Osteoblast (primary cell): Measurements from ENCODE around the gene TTC39B. TPM values are rescaled to one million over a fixed set of nuclear protein-coding genes. Genes with fewer than 3 reads are reported as not detected.
A peak's percentile ranks its signal among the peaks of the same experiment; 100 is the strongest.

Experiments
- DNase-seq: peaks from one replicate; pipeline ENCODE4 v3.0.0; 2011; ENCODE audit warnings: low spot score, mixed read lengths; ENCODE audit not compliant: insufficient read length; ENCODE audit errors: missing footprints
- H2AFZ ChIP-seq: 2 replicates; pipeline ENCODE4 v1.6.0; 2011; ENCODE audit warnings: mild to moderate bottlenecking, low read length
- H3K27ac ChIP-seq: 2 replicates; pipeline ENCODE4 v1.5.1; 2011; ENCODE audit warnings: mild to moderate bottlenecking, low read depth, low read length, moderate library complexity
- H3K27me3 ChIP-seq: 2 replicates; pipeline ENCODE4 v1.6.0; 2012; ENCODE audit warnings: mild to moderate bottlenecking, control low read depth, inconsistent platforms, low read length, moderate library complexity; ENCODE audit not compliant: insufficient read depth
- H3K36me3 ChIP-seq: 2 replicates; pipeline ENCODE4 v1.5.1; 2011; ENCODE audit warnings: mild to moderate bottlenecking, low read length, control low read depth, moderate library complexity; ENCODE audit not compliant: insufficient read depth
- H3K4me1 ChIP-seq: 2 replicates; pipeline ENCODE4 v1.5.1; 2011; ENCODE audit warnings: mild to moderate bottlenecking, low read length, control low read depth, moderate library complexity; ENCODE audit not compliant: insufficient read depth
- H3K4me2 ChIP-seq: 2 replicates; pipeline ENCODE4 v1.6.0; 2011; ENCODE audit warnings: mild to moderate bottlenecking, low read length; ENCODE audit not compliant: insufficient read depth
- H3K4me3 ChIP-seq: fragments of 200-600 bp; sonication (generic); 3 replicates; pipeline ENCODE4 v1.5.1; 2012; ENCODE audit warnings: mild to moderate bottlenecking, low read length, inconsistent platforms; ENCODE audit not compliant: insufficient read depth
- H3K79me2 ChIP-seq: 2 replicates; pipeline ENCODE4 v1.6.0; 2012; ENCODE audit warnings: mild to moderate bottlenecking, low read length, control low read depth, inconsistent platforms; ENCODE audit not compliant: insufficient read depth
- H3K9me3 ChIP-seq: 2 replicates; pipeline ENCODE4 v1.5.1; 2011; ENCODE audit warnings: low read depth, low read length, control low read depth
- H4K20me1 ChIP-seq: 2 replicates; pipeline ENCODE4 v1.6.0; 2012; ENCODE audit warnings: mild to moderate bottlenecking, low read length, control low read depth; ENCODE audit not compliant: insufficient read depth
- total RNA-seq: library from RNA; depleted of rRNA; stranded (reverse); fragments of >200 nt; gene quantifications from 2 replicates; pipeline ENCODE4 v1.2.3, GENCODE V29; 2012
- TF ChIP-seq, protein P1 (sequence below): IDR thresholded peaks from 2 replicates; pipeline ENCODE4 v1.5.1; 2011; ENCODE audit warnings: mild to moderate bottlenecking, low read depth, low read length, moderate library complexity; ENCODE audit errors: extremely low read depth

TTC39B gene
- total RNA-seq, 1 donor: 18.5 TPM

DNA sequence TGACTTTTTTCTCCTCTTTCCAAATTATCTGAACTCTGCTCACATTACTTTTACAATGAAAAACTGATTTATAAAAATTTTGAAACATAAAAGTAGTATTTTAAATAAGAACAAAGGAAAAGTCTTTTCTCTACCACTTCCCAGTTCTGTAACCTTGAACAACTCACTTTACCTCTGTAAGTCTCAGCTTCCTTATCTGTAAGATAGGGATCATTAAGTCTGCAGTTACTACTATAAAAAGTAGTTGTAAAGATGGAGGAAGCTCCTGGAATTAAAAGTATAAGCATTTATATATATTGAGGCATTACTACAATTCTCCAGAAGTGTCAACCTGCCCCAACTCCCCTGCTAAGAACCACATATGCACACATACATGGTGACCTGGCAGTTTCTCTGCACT, 88.0 kb downstream of the TTC39B start:
- Histone ChIP-seq H3K4me2 (no peak overlapping the region), H4K20me1 (no peaks in the 10 kb centered on the region), H3K36me3 (no peaks in the 10 kb centered on the region), H3K27ac (no peak overlapping the region), H3K27me3 (no peaks in the 10 kb centered on the region), H2AFZ (no peak overlapping the region), H3K79me2 (no peaks in the 10 kb centered on the region), H3K4me3 (no peak overlapping the region), H3K4me1 (peaks cover 10% of the 10 kb centered on the region), H3K9me3 (no peaks in the 10 kb centered on the region)
- TF ChIP-seq, protein P1, sequence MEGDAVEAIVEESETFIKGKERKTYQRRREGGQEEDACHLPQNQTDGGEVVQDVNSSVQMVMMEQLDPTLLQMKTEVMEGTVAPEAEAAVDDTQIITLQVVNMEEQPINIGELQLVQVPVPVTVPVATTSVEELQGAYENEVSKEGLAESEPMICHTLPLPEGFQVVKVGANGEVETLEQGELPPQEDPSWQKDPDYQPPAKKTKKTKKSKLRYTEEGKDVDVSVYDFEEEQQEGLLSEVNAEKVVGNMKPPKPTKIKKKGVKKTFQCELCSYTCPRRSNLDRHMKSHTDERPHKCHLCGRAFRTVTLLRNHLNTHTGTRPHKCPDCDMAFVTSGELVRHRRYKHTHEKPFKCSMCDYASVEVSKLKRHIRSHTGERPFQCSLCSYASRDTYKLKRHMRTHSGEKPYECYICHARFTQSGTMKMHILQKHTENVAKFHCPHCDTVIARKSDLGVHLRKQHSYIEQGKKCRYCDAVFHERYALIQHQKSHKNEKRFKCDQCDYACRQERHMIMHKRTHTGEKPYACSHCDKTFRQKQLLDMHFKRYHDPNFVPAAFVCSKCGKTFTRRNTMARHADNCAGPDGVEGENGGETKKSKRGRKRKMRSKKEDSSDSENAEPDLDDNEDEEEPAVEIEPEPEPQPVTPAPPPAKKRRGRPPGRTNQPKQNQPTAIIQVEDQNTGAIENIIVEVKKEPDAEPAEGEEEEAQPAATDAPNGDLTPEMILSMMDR: no peak
- DNase-seq: no peak

DNA sequence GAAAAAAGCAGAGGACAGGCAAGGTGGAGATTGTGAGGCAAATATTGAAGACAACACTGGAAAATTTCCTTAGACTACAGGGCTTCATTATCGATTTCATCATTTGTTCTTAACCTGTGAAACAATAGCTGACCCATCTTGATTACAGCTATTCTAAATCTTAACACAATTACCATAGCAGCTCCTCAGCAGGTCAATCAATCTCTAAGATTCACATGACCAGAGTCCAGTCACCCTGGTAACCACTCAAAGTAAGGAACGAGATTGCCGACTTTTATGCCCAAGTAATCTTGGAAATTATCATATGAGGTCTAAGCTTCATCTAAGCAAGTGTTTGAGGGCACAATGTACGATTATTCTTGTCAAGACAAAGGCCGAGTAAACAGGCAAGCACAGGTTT, 93.8 kb downstream of the TTC39B start:
- DNase-seq: no peak
- H3K36me3 ChIP-seq: no peaks in the 10 kb centered on the region
- H3K4me1 ChIP-seq: peaks cover 9% of the 10 kb centered on the region
- H4K20me1 ChIP-seq: no peaks in the 10 kb centered on the region
- no peaks in the 10 kb centered on the region for H3K9me3 ChIP-seq
- no peaks in the 10 kb centered on the region for H3K27me3 ChIP-seq
- no peak overlapping the region for H3K4me2 ChIP-seq
- H3K79me2 ChIP-seq: no peaks in the 10 kb centered on the region
- H3K4me3 ChIP-seq: no peak overlapping the region
- no peak overlapping the region for H3K27ac ChIP-seq
- TF ChIP-seq, protein P1: no peak
- H2AFZ ChIP-seq: no peak overlapping the region

DNA sequence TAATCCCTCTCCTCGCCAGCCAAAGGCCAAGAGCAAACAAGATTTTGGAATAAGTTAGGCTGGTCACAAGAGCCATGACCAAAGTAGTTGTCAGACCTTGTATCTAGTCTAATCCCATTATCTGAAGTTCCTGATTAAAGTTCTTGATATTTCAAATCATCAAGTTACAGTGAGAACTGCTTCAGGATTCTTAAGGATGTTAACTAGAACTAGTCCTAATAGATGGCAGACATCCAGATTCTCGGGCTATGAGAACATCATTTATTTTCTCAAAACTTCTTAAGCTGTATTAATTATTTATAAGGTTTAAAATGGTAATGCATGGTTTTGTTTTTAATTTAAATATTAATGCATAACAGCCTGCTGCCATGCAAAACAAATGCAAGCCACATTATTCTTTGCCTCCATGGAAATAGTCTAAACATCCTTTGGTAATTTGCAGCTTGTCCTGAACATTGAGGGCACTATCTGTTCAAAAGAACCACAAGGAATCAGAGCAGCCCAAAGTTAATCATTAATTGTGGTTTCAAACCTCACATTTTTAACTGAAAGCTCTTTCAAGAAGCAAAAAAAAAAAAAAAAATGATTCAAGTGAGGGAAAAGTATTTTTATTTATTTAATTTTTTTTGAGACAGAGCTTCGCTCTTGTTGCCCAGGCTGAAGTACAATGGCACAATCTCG, 95.1 kb downstream of the TTC39B start:
- no peak overlapping the region for H2AFZ ChIP-seq
- no peaks in the 10 kb centered on the region for H3K79me2 ChIP-seq
- H3K4me1 ChIP-seq: peaks cover 9% of the 10 kb centered on the region
- TF ChIP-seq, protein P1: no peak
- H3K27me3 ChIP-seq: no peaks in the 10 kb centered on the region
- no peak for DNase-seq
- H3K4me3 ChIP-seq: no peak overlapping the region
- peak overlapping the region; percentile 14 for H3K4me2 ChIP-seq
- no peaks in the 10 kb centered on the region for H3K9me3 ChIP-seq
- no peaks in the 10 kb centered on the region for H3K36me3 ChIP-seq
- no peaks in the 10 kb centered on the region for H4K20me1 ChIP-seq
- no peak overlapping the region for H3K27ac ChIP-seq

DNA sequence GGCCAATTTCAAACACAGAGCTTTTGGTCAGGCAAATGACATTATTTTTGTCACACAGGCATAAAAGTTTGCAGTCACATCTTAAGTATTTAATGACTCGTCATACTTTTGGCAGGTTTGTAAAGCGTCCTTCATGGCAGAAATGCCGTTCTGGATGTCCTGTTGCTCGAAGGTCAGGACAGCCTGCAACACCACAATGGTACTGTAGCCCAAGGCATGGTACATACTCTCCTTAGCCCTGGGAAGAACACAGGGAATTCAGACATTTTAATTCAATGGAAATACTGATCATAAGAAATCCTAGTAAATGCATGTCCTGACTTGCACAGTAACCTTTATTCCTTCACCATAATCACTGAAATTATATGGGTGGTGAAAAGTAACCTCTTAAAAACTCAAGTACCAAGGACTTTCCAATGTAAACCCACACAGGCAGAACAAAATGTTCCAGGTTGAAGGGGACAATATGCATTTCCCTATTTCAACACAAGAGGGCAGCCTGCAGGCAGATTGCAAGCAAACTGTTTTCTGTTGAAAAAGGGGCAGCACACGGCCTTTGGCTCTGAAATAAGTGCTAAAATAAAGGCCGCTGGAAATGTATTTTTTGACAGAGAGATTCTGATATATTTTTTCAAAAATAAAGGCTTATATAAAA, 95.7 kb downstream of the TTC39B start:
- TF ChIP-seq, protein P1: peak; percentile 97
- no peaks in the 10 kb centered on the region for H4K20me1 ChIP-seq
- H3K4me1 ChIP-seq: peaks cover 9% of the 10 kb centered on the region
- no peaks in the 10 kb centered on the region for H3K9me3 ChIP-seq
- H3K36me3 ChIP-seq: no peaks in the 10 kb centered on the region
- H3K27me3 ChIP-seq: no peaks in the 10 kb centered on the region
- no peak overlapping the region for H3K27ac ChIP-seq
- no peak for DNase-seq
- no peak overlapping the region for H3K4me3 ChIP-seq
- H2AFZ ChIP-seq: no peak overlapping the region
- peak overlapping the region; percentile 14 for H3K4me2 ChIP-seq
- no peaks in the 10 kb centered on the region for H3K79me2 ChIP-seq
